ENCODE data around the gene CHAD. TPM values are rescaled to one million over a fixed set of nuclear protein-coding genes. Genes with fewer than 3 reads are reported as not detected.

Gene CHAD
- total RNA-seq, 1 experiment from 2014 or later: not detected

DNA sequence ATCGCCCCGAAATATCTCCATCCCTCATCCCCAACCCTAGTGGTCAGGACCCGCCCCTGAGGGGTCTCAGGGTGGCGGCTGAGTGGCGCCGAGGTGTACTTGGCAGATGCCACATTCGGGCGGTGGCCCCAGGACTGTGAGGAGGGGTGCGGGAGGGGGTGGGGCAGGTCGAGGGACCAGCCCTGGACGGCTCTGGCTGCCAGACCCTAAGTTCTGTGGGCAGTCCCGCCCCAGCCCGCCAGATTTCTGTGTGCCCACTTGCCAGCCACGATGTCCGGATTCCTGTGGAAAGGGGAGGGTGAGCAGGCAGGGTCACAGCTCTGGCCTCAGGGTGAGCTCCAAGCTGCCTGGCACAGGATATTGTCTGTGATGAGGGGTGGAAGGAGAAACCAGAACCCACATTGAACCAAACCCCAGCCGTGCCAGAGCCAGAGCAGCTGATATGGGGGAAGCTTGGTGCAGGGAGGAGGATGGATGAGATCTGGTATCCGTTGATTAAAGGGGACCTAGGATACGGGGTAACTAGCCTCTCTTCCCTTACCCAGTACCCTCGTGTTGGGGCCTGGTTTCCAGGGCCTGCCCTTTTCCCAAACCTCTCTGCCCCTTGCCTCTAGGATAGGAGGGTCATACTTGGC is 1.1 kb upstream of the CHAD start:
- Mint-ChIP-seq H3K27me3 (ENCODE audit: insufficient read depth, unreplicated experiment) (no peaks in the 10 kb centered on the region), H3K9me3 (ENCODE audit: unreplicated experiment) (no peaks in the 10 kb centered on the region), H3K36me3 (ENCODE audit: insufficient read depth, unreplicated experiment) (peaks cover 15% of the 10 kb centered on the region), H3K27ac (ENCODE audit: unreplicated experiment) (no peak overlapping the region), H3K4me3 (ENCODE audit: unreplicated experiment) (no peak overlapping the region), H3K4me1 (ENCODE audit: low read depth, unreplicated experiment) (no peaks in the 10 kb centered on the region)
- DNase-seq: no peak
- no peaks in the 10 kb centered on the region for H3K9me3 ChIP-seq
- H3K4me1 ChIP-seq: no peaks in the 10 kb centered on the region
- H3K27me3 ChIP-seq (replicated peaks; ENCODE audit: control insufficient read depth, insufficient read depth, low read length): no peaks in the 10 kb centered on the region
- POLR2A ChIA-PET: no interaction called here
- no peak overlapping the region for H3K4me3 ChIP-seq (ENCODE audit: low read depth, low read length)
- peaks cover 3% of the 10 kb centered on the region; the same call in 1 of the 2 replicates for H3K36me3 ChIP-seq (ENCODE audit: control insufficient read depth, insufficient read depth, low read length)
- intact Hi-C loops (cut with micrococcal nuclease; ENCODE audit: unreplicated experiment): no loop called here
- TF ChIP-seq, protein P1, sequence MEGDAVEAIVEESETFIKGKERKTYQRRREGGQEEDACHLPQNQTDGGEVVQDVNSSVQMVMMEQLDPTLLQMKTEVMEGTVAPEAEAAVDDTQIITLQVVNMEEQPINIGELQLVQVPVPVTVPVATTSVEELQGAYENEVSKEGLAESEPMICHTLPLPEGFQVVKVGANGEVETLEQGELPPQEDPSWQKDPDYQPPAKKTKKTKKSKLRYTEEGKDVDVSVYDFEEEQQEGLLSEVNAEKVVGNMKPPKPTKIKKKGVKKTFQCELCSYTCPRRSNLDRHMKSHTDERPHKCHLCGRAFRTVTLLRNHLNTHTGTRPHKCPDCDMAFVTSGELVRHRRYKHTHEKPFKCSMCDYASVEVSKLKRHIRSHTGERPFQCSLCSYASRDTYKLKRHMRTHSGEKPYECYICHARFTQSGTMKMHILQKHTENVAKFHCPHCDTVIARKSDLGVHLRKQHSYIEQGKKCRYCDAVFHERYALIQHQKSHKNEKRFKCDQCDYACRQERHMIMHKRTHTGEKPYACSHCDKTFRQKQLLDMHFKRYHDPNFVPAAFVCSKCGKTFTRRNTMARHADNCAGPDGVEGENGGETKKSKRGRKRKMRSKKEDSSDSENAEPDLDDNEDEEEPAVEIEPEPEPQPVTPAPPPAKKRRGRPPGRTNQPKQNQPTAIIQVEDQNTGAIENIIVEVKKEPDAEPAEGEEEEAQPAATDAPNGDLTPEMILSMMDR (IDR thresholded peaks at IDR 0.05; ENCODE audit: insufficient read depth in 1 of 2, low read depth in 1 of 2, low read length in 1 of 2, severe bottlenecking in 1 of 2, unreplicated experiment in 1 of 2): no peak
- BruUV-seq (replicated peaks): no TSS peak
- CTCF ChIA-PET: no interaction called here

- intact Hi-C loops (cut with micrococcal nuclease; ENCODE audit: unreplicated experiment): no loop called here
- H3K4me1 ChIP-seq: no peaks in the 10 kb centered on the region
- POLR2A ChIA-PET: no interaction called here
- CTCF ChIA-PET: interaction anchor here (0.6 kb wide), 1 partner anchor 1543 kb away, joined by 5 read pairs; no protein-coding TSS in a partner anchor
- no peak overlapping the region for H3K27ac Mint-ChIP-seq (ENCODE audit: unreplicated experiment)
- TF ChIP-seq, protein P1 (IDR thresholded peaks at IDR 0.05; ENCODE audit: insufficient read depth in 1 of 2, low read depth in 1 of 2, low read length in 1 of 2, severe bottlenecking in 1 of 2, unreplicated experiment in 1 of 2): no peak
- no peak for DNase-seq
- peaks cover 3% of the 10 kb centered on the region; the same call in 1 of the 2 replicates for H3K36me3 ChIP-seq (ENCODE audit: control insufficient read depth, insufficient read depth, low read length)
- H3K36me3 Mint-ChIP-seq (ENCODE audit: insufficient read depth, unreplicated experiment): peaks cover 19% of the 10 kb centered on the region
- H3K27me3 ChIP-seq (replicated peaks; ENCODE audit: control insufficient read depth, insufficient read depth, low read length): no peaks in the 10 kb centered on the region
- no TSS peak for BruUV-seq (replicated peaks)
- no peak overlapping the region for H3K4me3 Mint-ChIP-seq (ENCODE audit: unreplicated experiment)
- H3K4me1 Mint-ChIP-seq (ENCODE audit: low read depth, unreplicated experiment): no peaks in the 10 kb centered on the region
- no peak overlapping the region for H3K4me3 ChIP-seq (ENCODE audit: low read depth, low read length)
- H3K9me3 Mint-ChIP-seq (ENCODE audit: unreplicated experiment): no peaks in the 10 kb centered on the region
- no peaks in the 10 kb centered on the region for H3K27me3 Mint-ChIP-seq (ENCODE audit: insufficient read depth, unreplicated experiment)
- H3K9me3 ChIP-seq: no peaks in the 10 kb centered on the region
Measured at GRCh38 chr17:50469208-50469605, 527 bp upstream of the CHAD start.

DNA sequence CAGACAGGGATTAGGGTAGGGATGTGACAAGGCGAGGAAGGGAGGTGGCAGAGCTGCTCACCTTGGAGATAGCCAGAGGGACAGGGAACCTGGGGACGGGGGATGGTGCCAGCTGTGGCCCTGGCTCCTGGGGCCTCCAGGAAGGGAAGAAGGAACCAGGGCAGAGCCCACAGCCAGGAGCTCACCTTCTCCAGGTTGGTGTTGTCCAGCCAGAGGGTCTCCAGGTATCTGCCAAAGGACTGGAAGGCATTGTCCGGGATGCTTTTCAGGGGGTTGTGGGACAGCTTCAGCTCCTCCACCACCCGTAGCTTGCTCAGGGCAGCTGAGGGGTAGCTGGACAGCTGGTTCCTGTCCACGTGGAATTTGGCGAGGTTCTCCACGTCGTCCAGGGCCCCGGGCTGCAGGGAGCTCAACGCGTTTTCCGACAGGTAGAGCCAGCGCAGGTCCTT is 801 bp downstream of the CHAD start:
- no peak for DNase-seq
- peaks cover 19% of the 10 kb centered on the region for H3K36me3 Mint-ChIP-seq (ENCODE audit: insufficient read depth, unreplicated experiment)
- TF ChIP-seq, protein P1 (IDR thresholded peaks at IDR 0.05; ENCODE audit: insufficient read depth in 1 of 2, low read depth in 1 of 2, low read length in 1 of 2, severe bottlenecking in 1 of 2, unreplicated experiment in 1 of 2): no peak
- intact Hi-C loops (cut with micrococcal nuclease; ENCODE audit: unreplicated experiment): no loop called here
- H3K9me3 Mint-ChIP-seq (ENCODE audit: unreplicated experiment): no peaks in the 10 kb centered on the region
- no peaks in the 10 kb centered on the region for H3K4me1 Mint-ChIP-seq (ENCODE audit: low read depth, unreplicated experiment)
- H3K9me3 ChIP-seq: no peaks in the 10 kb centered on the region
- H3K4me3 Mint-ChIP-seq (ENCODE audit: unreplicated experiment): no peak overlapping the region
- POLR2A ChIA-PET: interaction anchor here (0.6 kb wide), 2 partner anchors 10 to 104 kb away, joined by 3 read pairs; no protein-coding TSS in a partner anchor
- no peaks in the 10 kb centered on the region; the same call in 1 of the 2 replicates for H3K36me3 ChIP-seq (ENCODE audit: control insufficient read depth, insufficient read depth, low read length)
- no peak overlapping the region for H3K27ac Mint-ChIP-seq (ENCODE audit: unreplicated experiment)
- H3K27me3 Mint-ChIP-seq (ENCODE audit: insufficient read depth, unreplicated experiment): no peaks in the 10 kb centered on the region
- no peak overlapping the region for H3K4me3 ChIP-seq (ENCODE audit: low read depth, low read length)
- no peaks in the 10 kb centered on the region for H3K4me1 ChIP-seq
- no peaks in the 10 kb centered on the region for H3K27me3 ChIP-seq (replicated peaks; ENCODE audit: control insufficient read depth, insufficient read depth, low read length)
- BruUV-seq (replicated peaks): no TSS peak
- CTCF ChIA-PET: interaction anchor here (0.6 to 1.3 kb wide), 3 partner anchors 12 to 316 kb away, joined by 3 to 4 read pairs (median 3); partner anchors contain the start of gene LRRC59
